Testis (tissue), 3 donors: ENCODE measurements around the gene CUTC. TPM values are rescaled to one million over a fixed set of nuclear protein-coding genes. Genes with fewer than 3 reads are reported as not detected.

ENCODE experiments used
- DNase-seq: peaks from one replicate; pipeline ENCODE4 v3.0.0-alpha.2; 2019
- H3K27ac ChIP-seq, 2 donors: fragments of 200-600 bp; sonication (generic); one replicate each; pipeline ENCODE4 v1.5.1; 2019
- H3K27me3 ChIP-seq: fragments of 200-600 bp; sonication (generic); one replicate; pipeline ENCODE4 v1.5.1; 2019
- H3K36me3 ChIP-seq: fragments of 200-600 bp; sonication (generic); one replicate; pipeline ENCODE4 v1.5.1; 2017; ENCODE audit warnings: low read depth; ENCODE audit errors: missing control alignments
- H3K4me1 ChIP-seq: fragments of 200-600 bp; sonication (generic); one replicate; pipeline ENCODE4 v1.5.1; 2019
- H3K4me3 ChIP-seq, 2 donors: fragments of 200-600 bp; sonication (generic); one replicate each; pipeline ENCODE4 v1.5.1; 2017 to 2019
- H3K9me3 ChIP-seq: fragments of 200-600 bp; sonication (generic); one replicate; pipeline ENCODE4 v1.5.1; 2017
- CTCF ChIP-seq, 3 experiments: fragments of 450-650 bp in 2 of 3; fragments of 200-600 bp in 1 of 3; sonication (generic) in 1 of 3; IDR thresholded peaks; one replicate each; pipeline ENCODE4 v1.5.1; 2016 to 2019; ENCODE audit warnings: antibody characterized with exemption in 3 of 3, mild to moderate bottlenecking in 2 of 3, moderate library complexity in 1 of 3
- POLR2A ChIP-seq: fragments of 450-650 bp; IDR thresholded peaks from one replicate; pipeline ENCODE4 v1.6.1; 2017; ENCODE audit warnings: antibody characterized with exemption, mild to moderate bottlenecking, moderate library complexity
- WGBS, 2 donors: methylation state at CpG; one replicate each; pipeline ENCODE4 v1.1.5; 2018; 5-methylcytosine and 5-hydroxymethylcytosine counted together
- intact Hi-C: fragments of 100-400 bp; cut with DNase I; formaldehyde crosslinking; loops from one replicate; pipeline ENCODE4 v1.15.1; 2023; ENCODE audit warnings: low total_unique reads
- polyA plus RNA-seq: library from polyadenylated mRNA; stranded (reverse); fragments of 350-450 nt; fragmentation: Illumina TruSeq; extraction: RNeasy Lipid Tissue Mini Kit (QIAGEN cat#74804); gene quantifications from one replicate; pipeline ENCODE4 v1.2.3, GENCODE V29; 2014; ENCODE audit warnings: low read depth, low replicate concordance; ENCODE audit not compliant: insufficient read depth
- total RNA-seq, 2 donors: library from RNA; depleted of rRNA; stranded (reverse); fragments of >200 nt; gene quantifications; one replicate each; pipeline ENCODE4 v1.2.3, GENCODE V29; 2016

CUTC gene
- total and polyA plus RNA-seq, 3 donors from 2014 or later = 35.7 to 98.5 (median 42.4) TPM

GRCh38 chr10:99748823-99749451 lies 16.9 kb downstream of the CUTC start:
- Histone ChIP-seq H3K27ac (no peak overlapping the region), H3K4me1 (no peaks in the 10 kb centered on the region), H3K36me3 (no peaks in the 10 kb centered on the region), H3K27me3 (no peaks in the 10 kb centered on the region), H3K4me3 (no peak overlapping the region), H3K9me3 (no peaks in the 10 kb centered on the region)
- 95 to 96% methylated on average over 2 of the region's 2 CpGs for whole genome bisulfite sequencing, 2 donors
- TF ChIP-seq CTCF (IDR thresholded peaks at IDR 0.05) (no peak), POLR2A (no peak)
- intact Hi-C loops = no loop called here
- no peak for DNase-seq

- intact Hi-C loops = no loop called here
- H3K4me3 ChIP-seq = no peak overlapping the region
- H3K9me3 ChIP-seq = no peaks in the 10 kb centered on the region
- DNase-seq = no peak
- no peak overlapping the region for H3K27ac ChIP-seq
- no peaks in the 10 kb centered on the region for H3K4me1 ChIP-seq
- H3K36me3 ChIP-seq = no peaks in the 10 kb centered on the region
- TF ChIP-seq POLR2A (no peak), CTCF (IDR thresholded peaks at IDR 0.05) (no peak)
- H3K27me3 ChIP-seq = no peaks in the 10 kb centered on the region
Measured at GRCh38 chr10:99750641-99751040, 18.6 kb downstream of the CUTC start.

GRCh38 chr10:99754670-99755069 lies 22.6 kb downstream of the CUTC start:
- H3K4me1 ChIP-seq = no peaks in the 10 kb centered on the region
- intact Hi-C loops = no loop called here
- no peak for TF ChIP-seq CTCF (IDR thresholded peaks at IDR 0.05)
- no peak for TF ChIP-seq POLR2A
- H3K27me3 ChIP-seq = no peaks in the 10 kb centered on the region
- no peak for DNase-seq
- H3K9me3 ChIP-seq = no peaks in the 10 kb centered on the region
- no peaks in the 10 kb centered on the region for H3K36me3 ChIP-seq
- H3K27ac ChIP-seq = no peak overlapping the region
- no peak overlapping the region for H3K4me3 ChIP-seq
- WGBS, 2 donors = 100% methylated on average over 1 of the region's 1 CpG

- Histone ChIP-seq H3K27me3 (no peaks in the 10 kb centered on the region), H3K4me1 (no peaks in the 10 kb centered on the region), H3K36me3 (no peaks in the 10 kb centered on the region), H3K4me3 (no peak overlapping the region), H3K27ac (no peak overlapping the region), H3K9me3 (no peaks in the 10 kb centered on the region)
- TF ChIP-seq CTCF (IDR thresholded peaks at IDR 0.05) = no peak
- TF ChIP-seq POLR2A = no peak
- WGBS, 2 donors = 83 to 90% methylated on average over 1 of the region's 1 CpG
- no peak for DNase-seq
- intact Hi-C loops = no loop called here
Measured at GRCh38 chr10:99756159-99756558, 24.1 kb downstream of the CUTC start.

GRCh38 chr10:99758211-99758891 lies 26.3 kb downstream of the CUTC start:
- intact Hi-C loops = no loop called here
- Histone ChIP-seq H3K4me3 (no peak overlapping the region), H3K27ac (no peak overlapping the region), H3K27me3 (no peaks in the 10 kb centered on the region), H3K4me1 (no peaks in the 10 kb centered on the region), H3K9me3 (no peaks in the 10 kb centered on the region), H3K36me3 (no peaks in the 10 kb centered on the region)
- 85 to 96% methylated on average over 2 of the region's 2 CpGs for WGBS, 2 donors
- DNase-seq = no peak
- TF ChIP-seq POLR2A = no peak
- TF ChIP-seq CTCF (IDR thresholded peaks at IDR 0.05) = no peak
